ENCODE results near the gene ATAD5.
"Not testable (repeated sequence)": the region's sequence is repeated elsewhere in the genome, so short reads cannot be mapped to it uniquely, and the experiment has no call there.

Gene ATAD5

DNA sequence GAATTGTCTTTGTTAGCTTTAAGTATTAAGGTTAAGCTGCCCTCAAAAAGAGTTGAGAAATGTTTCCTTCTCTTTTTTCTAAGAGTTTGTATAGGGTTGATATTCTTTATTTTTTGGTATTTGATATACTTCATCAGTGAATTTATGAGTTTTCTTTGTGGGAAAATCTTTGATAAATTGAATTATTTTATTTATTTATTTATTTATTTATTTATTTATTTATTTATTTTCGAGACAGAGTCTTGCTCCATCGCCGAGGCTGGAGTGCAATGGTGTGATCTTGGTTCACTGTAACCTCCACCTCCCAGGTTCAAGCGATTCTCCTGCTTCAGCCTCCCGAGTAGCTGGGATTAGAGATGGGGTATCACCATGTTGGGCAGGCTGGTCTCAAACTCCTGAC lies 54.4 kb downstream of the ATAD5 start:
- TF ChIP-seq, protein P1, sequence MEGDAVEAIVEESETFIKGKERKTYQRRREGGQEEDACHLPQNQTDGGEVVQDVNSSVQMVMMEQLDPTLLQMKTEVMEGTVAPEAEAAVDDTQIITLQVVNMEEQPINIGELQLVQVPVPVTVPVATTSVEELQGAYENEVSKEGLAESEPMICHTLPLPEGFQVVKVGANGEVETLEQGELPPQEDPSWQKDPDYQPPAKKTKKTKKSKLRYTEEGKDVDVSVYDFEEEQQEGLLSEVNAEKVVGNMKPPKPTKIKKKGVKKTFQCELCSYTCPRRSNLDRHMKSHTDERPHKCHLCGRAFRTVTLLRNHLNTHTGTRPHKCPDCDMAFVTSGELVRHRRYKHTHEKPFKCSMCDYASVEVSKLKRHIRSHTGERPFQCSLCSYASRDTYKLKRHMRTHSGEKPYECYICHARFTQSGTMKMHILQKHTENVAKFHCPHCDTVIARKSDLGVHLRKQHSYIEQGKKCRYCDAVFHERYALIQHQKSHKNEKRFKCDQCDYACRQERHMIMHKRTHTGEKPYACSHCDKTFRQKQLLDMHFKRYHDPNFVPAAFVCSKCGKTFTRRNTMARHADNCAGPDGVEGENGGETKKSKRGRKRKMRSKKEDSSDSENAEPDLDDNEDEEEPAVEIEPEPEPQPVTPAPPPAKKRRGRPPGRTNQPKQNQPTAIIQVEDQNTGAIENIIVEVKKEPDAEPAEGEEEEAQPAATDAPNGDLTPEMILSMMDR (IDR thresholded peaks at IDR 0.05; ENCODE audit: low read length, missing control alignments), result no peak
- no peak for DNase-seq (ENCODE audit: low read depth)
- H3K4me3 ChIP-seq (replicated peaks; ENCODE audit: low read depth, low read length), result no peak overlapping the region

DNA sequence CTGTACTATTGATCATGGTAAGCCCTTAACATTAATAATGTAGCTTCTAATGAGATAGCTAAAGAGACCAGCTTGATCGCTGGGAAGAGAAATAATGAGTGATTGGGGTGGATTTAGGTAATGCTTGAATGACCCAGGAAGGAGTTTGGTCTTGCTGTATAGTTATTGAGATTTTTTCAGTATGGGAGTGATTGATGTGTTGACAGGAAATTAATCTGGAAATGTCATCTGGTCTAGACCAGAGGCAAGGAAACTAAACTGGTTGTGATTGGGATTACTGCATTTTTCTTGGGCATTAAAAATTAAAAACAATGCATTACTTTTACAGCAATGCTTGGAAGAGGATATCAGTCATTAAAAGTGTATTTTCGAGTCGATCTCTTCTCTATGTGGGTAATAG lies 62.5 kb downstream of the ATAD5 start:
- no peak overlapping the region for H3K4me3 ChIP-seq (replicated peaks; ENCODE audit: low read depth, low read length)
- TF ChIP-seq, protein P1 (IDR thresholded peaks at IDR 0.05; ENCODE audit: low read length, missing control alignments), result no peak
- no peak for DNase-seq (ENCODE audit: low read depth)

DNA sequence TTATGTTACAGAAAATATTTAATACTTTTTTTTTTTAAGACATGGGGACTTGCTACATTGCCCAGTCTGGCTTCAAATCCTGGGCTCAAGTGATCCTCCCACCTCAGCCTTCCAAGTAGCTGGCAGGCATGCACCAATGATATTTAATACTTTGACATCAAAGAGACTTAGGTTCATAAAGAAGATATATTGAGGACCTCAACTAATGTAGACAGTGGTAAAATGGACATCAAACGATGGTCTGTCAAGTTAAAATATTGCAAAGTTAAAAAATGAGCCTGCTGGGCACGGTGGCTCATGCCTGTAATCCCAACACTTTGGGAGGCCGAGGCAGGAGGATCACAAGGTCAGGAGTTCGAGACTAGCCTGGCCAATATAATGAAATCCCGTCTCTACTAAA lies 65.5 kb downstream of the ATAD5 start:
- TF ChIP-seq, protein P1 (IDR thresholded peaks at IDR 0.05; ENCODE audit: low read length, missing control alignments), result no peak
- DNase-seq (ENCODE audit: low read depth), result no peak
- no peak overlapping the region for H3K4me3 ChIP-seq (replicated peaks; ENCODE audit: low read depth, low read length)

DNA sequence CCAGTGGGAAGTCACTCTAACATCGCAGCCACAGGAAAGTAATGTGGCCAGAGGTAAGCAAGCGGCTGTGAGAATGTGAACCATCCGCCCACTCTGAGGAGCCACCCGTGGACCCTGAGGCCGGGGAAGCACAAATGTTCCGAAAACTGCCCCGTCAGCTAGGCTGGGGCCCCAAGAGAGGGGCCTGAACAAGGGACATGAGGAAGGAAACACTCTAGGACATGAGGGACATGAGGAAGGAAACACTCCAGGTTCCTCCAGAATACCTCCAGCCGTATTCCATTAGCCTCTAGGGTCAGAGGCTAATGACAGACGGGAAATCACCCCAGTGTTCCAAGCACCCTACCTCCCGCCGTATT lies 74.0 kb downstream of the ATAD5 start:
- TF ChIP-seq, protein P1 (IDR thresholded peaks at IDR 0.05; ENCODE audit: low read length, missing control alignments), result no peak
- H3K4me3 ChIP-seq (replicated peaks; ENCODE audit: low read depth, low read length), result peak overlapping the region; percentile 98
- DNase-seq (ENCODE audit: low read depth), result peak; percentile 7

DNA sequence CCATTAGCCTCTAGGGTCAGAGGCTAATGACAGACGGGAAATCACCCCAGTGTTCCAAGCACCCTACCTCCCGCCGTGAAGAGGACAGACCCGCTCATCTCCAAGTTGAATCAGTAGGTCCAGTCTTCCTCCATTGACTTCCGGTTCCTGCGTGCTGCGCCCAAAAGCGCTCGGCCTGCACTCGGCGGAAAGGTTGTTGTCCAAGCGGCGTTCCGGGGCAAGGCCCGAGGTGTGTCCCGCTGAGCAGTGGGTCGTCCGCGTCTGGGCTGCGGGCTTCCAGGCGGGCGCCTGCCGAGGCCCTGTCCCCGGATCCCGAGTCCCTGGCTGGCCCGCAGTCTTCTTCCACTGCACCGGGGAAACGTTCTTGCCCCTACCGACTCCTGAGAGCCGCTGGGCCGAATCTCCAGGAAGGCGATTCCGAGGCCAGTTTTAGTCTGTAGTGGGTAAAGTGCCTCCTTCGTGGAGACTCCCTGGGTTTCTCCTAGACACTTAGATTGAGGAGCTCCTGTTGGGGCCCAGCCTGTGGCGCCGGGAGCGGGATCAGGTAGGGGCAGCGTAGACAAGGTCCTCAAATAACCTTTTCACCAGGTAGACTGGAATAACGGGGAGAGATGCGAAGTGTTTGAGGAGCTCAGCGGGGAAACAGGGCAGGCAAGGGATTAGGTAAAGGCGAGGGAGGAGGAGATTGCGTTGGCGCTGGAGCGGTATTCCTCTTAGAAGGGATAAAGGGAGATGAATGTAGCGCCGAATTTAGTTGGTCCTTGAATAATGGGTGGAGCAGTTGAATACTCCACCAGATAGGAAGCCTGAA lies 74.5 kb downstream of the ATAD5 start, which contains the start of gene TEFM:
Gene TEFM (minus strand): TSS at position 138 of the 811 bp plus-strand sequence. CDS start 40 bp downstream, at position 98.
- DNase-seq (ENCODE audit: low read depth), result peak; percentile 94
- TF ChIP-seq, protein P1 (IDR thresholded peaks at IDR 0.05; ENCODE audit: low read length, missing control alignments), result no peak
- H3K4me3 ChIP-seq (replicated peaks; ENCODE audit: low read depth, low read length), result peak within 1 kb of the TSS; percentile 98

DNA sequence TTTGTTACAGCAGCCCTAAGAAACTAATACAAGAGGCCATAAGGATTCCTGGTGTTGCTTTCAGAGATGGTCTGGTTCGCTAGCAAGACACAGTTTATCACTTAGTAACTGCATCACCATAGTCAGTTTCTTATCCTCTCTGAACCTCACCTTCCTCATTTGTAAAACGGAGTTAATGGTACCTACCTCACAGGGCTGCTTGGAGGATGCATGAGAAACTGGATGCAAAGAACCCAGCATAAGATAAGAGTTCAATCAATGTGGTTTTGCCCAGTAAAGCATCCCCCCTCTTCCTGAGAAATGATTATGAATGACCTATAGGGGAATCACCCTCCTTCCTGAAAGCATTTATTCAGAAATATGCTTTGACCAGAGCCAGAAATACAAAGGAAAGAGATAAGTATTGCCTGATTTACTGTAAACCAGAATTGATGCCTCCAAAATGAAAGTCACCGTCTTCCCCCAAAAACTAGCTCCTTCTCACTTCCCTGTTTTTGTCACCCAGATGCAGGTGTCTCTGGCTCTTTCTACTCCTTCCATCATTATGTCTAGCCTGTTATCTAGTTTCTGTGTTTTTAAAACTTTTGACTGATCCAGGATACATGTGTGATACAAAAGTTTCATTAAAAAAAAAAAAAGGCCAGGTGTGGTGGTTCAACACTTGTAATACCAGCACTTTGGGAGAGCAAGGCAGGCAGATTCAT lies 77.1 kb downstream of the ATAD5 start:
- TF ChIP-seq, protein P1 (IDR thresholded peaks at IDR 0.05; ENCODE audit: low read length, missing control alignments), result no peak
- H3K4me3 ChIP-seq (replicated peaks; ENCODE audit: low read depth, low read length), result no peak overlapping the region
- no peak for DNase-seq (ENCODE audit: low read depth)

DNA sequence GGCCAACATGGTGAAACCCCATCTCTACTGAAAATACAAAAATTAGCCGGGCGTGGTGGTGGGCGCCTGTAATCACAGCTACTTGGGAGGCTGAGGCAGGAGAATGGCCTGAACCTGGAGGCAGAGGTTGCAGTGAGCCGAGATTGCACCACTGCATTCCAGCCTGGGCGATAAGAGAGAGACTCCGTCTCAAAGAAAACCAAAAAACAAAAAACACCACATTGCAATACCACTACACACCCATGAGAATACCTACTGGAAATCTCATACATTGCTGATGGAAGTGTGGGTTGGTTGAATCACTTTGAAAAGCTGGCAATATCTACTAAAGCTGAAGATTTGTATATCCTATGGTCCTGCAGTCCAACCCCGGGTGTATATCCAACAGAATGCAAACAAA lies 78.4 kb downstream of the ATAD5 start:
- not testable (repeated sequence) for H3K4me3 ChIP-seq (replicated peaks; ENCODE audit: low read depth, low read length); DNase-seq (ENCODE audit: low read depth)
